ENCODE data around the gene GMDS. TPM values are rescaled to one million over a fixed set of nuclear protein-coding genes. Genes with fewer than 3 reads are reported as not detected.

Gene GMDS
- total and polyA plus RNA-seq, 2 of the 4 experiments (the other 2 are of a cell fraction): 7.3 to 21.9 TPM

DNA sequence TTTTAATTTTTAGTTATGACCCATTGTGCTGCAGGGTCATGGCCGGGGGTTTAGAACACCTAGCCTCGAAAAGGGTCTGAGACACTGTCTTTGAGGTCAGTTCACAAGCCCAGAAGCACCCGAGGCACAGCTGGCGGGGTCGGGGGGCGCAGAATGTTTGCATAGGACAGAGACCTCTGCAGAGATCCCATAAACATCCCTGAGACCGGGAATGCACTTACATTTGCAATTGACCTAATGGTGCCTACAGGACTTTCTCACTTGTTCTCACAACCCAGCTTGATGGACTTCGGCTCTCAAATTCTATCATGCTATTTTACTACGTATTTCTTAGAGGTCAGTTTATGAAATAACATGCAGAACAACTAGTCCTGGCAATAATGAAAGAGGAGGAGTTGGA lies 669.2 kb downstream of the GMDS start:
- no peak overlapping the region for H3K56ac ChIP-seq (ENCODE audit: extremely low read depth, insufficient read depth, low read length)
- dilution Hi-C loops (cut with HindIII; ENCODE audit: low sequenced_read_pairs, unreplicated experiment): no loop called here
- no peaks in the 10 kb centered on the region for H4K20me1 ChIP-seq (ENCODE audit: insufficient read depth, low read length)
- no peak for ATAC-seq (ENCODE audit: low read depth)
- peak overlapping the region; percentile 82 for H2AFZ ChIP-seq (replicated peaks; ENCODE audit: low read length, poor library complexity)
- no peak overlapping the region for H3K9ac ChIP-seq (ENCODE audit: low read depth, low read length)
- no peak overlapping the region for H2BK120ac ChIP-seq (ENCODE audit: low read depth, low read length)
- no peak overlapping the region for H4K91ac ChIP-seq (ENCODE audit: insufficient read depth, low read depth, low read length)
- H3K9me3 ChIP-seq (ENCODE audit: control insufficient read depth, insufficient read depth, low read length): peaks cover 3% of the 10 kb centered on the region
- H4K5ac ChIP-seq (ENCODE audit: low read depth, low read length): no peak overlapping the region
- ChIA-PET CTCF (interaction anchor here (0.5 kb wide), 1 partner anchor 168 kb away, joined by 3 read pairs; no protein-coding TSS in a partner anchor), POLR2A (ENCODE audit: unreplicated experiment) (no interaction called here)
- H2BK15ac ChIP-seq (ENCODE audit: low read depth, low read length): no peak overlapping the region
- H3K27me3 ChIP-seq (ENCODE audit: control insufficient read depth, insufficient read depth, low read length): no peaks in the 10 kb centered on the region; the same call in 1 of the 2 replicates
- no peak overlapping the region for H3K23ac ChIP-seq (ENCODE audit: low read depth, low read length)
- no peak overlapping the region for H2AK5ac ChIP-seq (ENCODE audit: low read depth, low read length)
- no peaks in the 10 kb centered on the region; the same call in 1 of the 2 replicates for H3K9me1 ChIP-seq (ENCODE audit: insufficient read depth, low read length)
- no peak overlapping the region for H2BK20ac ChIP-seq (ENCODE audit: low read depth, low read length)
- H3K36me3 ChIP-seq (ENCODE audit: control insufficient read depth, insufficient read depth, low read length): no peaks in the 10 kb centered on the region
- H3K4me2 ChIP-seq (ENCODE audit: low read depth, low read length): no peak overlapping the region
- intact Hi-C loops (cut with micrococcal nuclease): no loop called here
- no peak overlapping the region for H3K14ac ChIP-seq (replicated peaks; ENCODE audit: low read depth, low read length)
- BruUV-seq (replicated peaks): no TSS peak
- no peak overlapping the region for H3K4ac ChIP-seq (ENCODE audit: low read depth, low read length)
- no peak overlapping the region for H3K27ac ChIP-seq (ENCODE audit: insufficient read depth, low read length)
- no peaks in the 10 kb centered on the region for H3K79me1 ChIP-seq (ENCODE audit: low read depth in 1 of 2, low read length in 2 of 2)
- no peak overlapping the region for H3K4me3 ChIP-seq (ENCODE audit: insufficient read depth, low read depth, low read length)
- 57% methylated on average over 6 of the region's 9 CpGs; no CpG with 5 or more reads in 1 of the 2 experiments for WGBS, 2 experiments (ENCODE audit: extremely low coverage in 2 of 2, insufficient read length in 1 of 2)
- in situ Hi-C loops (cut with MboI; ENCODE audit: low sequenced_read_pairs): no loop called here
- H4K8ac ChIP-seq (ENCODE audit: low read depth in 2 of 2, low read length in 2 of 2): peak overlapping the region in 1 of 2 experiments; percentile 35; a peak in 1 of 4 replicates
- TF ChIP-seq SMC3 (IDR thresholded peaks at IDR 0.05; ENCODE audit: low read depth, low read length) (no peak), MAFK (IDR thresholded peaks at IDR 0.05; ENCODE audit: low read depth, low read length) (no peak), RCOR1 (IDR thresholded peaks at IDR 0.05; ENCODE audit: insufficient replicate concordance, low read length) (no peak), RFX5 (IDR thresholded peaks at IDR 0.05; ENCODE audit: low read depth, low read length) (no peak), POLR2A (IDR thresholded peaks at IDR 0.05; ENCODE audit: low read depth, low read length) (no peak), NFE2L2 (IDR thresholded peaks at IDR 0.05; ENCODE audit: low read depth, low read length) (no peak), CHD1 (IDR thresholded peaks at IDR 0.05; ENCODE audit: low read depth, low read length) (no peak), BHLHE40 (IDR thresholded peaks at IDR 0.05; ENCODE audit: low read depth, low read length) (no peak), MAZ (IDR thresholded peaks at IDR 0.05; ENCODE audit: borderline replicate concordance, low read depth, low read length) (no peak)
- TF ChIP-seq, protein P1, sequence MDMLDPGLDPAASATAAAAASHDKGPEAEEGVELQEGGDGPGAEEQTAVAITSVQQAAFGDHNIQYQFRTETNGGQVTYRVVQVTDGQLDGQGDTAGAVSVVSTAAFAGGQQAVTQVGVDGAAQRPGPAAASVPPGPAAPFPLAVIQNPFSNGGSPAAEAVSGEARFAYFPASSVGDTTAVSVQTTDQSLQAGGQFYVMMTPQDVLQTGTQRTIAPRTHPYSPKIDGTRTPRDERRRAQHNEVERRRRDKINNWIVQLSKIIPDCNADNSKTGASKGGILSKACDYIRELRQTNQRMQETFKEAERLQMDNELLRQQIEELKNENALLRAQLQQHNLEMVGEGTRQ (IDR thresholded peaks at IDR 0.05; ENCODE audit: low read depth, low read length): no peak
- no peak overlapping the region for H2BK5ac ChIP-seq (ENCODE audit: low read depth, low read length, poor library complexity, severe bottlenecking)
- H3K18ac ChIP-seq (ENCODE audit: low read depth, low read length): no peak overlapping the region
- H2AK9ac ChIP-seq (replicated peaks; ENCODE audit: low read depth, low read length, poor library complexity): no peak overlapping the region
- no peak for DNase-seq
- peaks cover 2% of the 10 kb centered on the region; the same call in 1 of the 2 replicates for H3K4me1 ChIP-seq (ENCODE audit: control insufficient read depth, insufficient read depth, low read length)
